ENCODE results near the gene BICDL1. TPM values are rescaled to one million over a fixed set of nuclear protein-coding genes. Genes with fewer than 3 reads are reported as not detected.

The BICDL1 gene
- total RNA-seq, 1 experiment from 2014 or later, result 20.7 TPM

DNA sequence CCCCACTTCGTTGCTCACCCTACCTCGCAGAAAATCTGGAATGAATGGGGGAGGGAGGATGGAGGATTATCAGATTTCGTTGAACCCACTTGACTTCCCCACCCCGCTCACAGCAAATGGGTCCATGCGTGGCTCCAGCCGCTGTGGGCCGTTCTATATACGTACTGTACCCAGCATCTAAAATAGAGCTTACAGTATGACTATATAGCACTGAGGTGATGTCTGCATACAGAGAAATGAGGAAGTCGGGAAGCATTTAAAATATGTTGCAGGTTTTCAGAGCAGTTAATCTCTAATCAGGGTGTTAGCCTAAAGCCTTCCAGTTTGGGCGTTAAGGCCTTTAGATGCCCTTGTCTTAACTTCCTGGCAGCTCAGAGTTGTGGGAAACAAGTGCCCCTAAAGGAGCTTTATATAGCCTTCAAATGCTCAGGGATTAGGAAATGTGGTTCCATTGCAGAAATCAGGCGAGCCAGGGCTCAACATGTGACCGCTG is 1.4 kb downstream of the BICDL1 start:
- ChIA-PET POLR2A (interaction anchor here (0.6 to 4.2 kb wide), 17 partner anchors 9 to 605 kb away, joined by 3 to 60 read pairs (median 16); partner anchors contain the start of gene RAB35), CTCF (interaction anchor here (0.6 to 1.9 kb wide), 9 partner anchors 9 to 326 kb away, joined by 3 to 10 read pairs (median 4); no protein-coding TSS in a partner anchor)
- Mint-ChIP-seq H3K27me3 (ENCODE audit: insufficient read depth, unreplicated experiment) (no peaks in the 10 kb centered on the region), H3K36me3 (ENCODE audit: insufficient read depth, unreplicated experiment) (peaks cover 24% of the 10 kb centered on the region), H3K4me3 (ENCODE audit: unreplicated experiment) (peak overlapping the region; percentile 75), H3K4me1 (ENCODE audit: insufficient read depth, unreplicated experiment) (peaks cover 13% of the 10 kb centered on the region), H3K27ac (ENCODE audit: low read depth, unreplicated experiment) (no peak overlapping the region), H3K9me3 (ENCODE audit: unreplicated experiment) (no peaks in the 10 kb centered on the region)
- no peak for DNase-seq (ENCODE audit: unreplicated experiment)
- no TSS peak for BruUV-seq (replicated peaks)
- intact Hi-C loops (cut with micrococcal nuclease), result no loop called here
- TF ChIP-seq, protein P1, sequence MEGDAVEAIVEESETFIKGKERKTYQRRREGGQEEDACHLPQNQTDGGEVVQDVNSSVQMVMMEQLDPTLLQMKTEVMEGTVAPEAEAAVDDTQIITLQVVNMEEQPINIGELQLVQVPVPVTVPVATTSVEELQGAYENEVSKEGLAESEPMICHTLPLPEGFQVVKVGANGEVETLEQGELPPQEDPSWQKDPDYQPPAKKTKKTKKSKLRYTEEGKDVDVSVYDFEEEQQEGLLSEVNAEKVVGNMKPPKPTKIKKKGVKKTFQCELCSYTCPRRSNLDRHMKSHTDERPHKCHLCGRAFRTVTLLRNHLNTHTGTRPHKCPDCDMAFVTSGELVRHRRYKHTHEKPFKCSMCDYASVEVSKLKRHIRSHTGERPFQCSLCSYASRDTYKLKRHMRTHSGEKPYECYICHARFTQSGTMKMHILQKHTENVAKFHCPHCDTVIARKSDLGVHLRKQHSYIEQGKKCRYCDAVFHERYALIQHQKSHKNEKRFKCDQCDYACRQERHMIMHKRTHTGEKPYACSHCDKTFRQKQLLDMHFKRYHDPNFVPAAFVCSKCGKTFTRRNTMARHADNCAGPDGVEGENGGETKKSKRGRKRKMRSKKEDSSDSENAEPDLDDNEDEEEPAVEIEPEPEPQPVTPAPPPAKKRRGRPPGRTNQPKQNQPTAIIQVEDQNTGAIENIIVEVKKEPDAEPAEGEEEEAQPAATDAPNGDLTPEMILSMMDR (IDR thresholded peaks at IDR 0.05; ENCODE audit: unreplicated experiment), result no peak

DNA sequence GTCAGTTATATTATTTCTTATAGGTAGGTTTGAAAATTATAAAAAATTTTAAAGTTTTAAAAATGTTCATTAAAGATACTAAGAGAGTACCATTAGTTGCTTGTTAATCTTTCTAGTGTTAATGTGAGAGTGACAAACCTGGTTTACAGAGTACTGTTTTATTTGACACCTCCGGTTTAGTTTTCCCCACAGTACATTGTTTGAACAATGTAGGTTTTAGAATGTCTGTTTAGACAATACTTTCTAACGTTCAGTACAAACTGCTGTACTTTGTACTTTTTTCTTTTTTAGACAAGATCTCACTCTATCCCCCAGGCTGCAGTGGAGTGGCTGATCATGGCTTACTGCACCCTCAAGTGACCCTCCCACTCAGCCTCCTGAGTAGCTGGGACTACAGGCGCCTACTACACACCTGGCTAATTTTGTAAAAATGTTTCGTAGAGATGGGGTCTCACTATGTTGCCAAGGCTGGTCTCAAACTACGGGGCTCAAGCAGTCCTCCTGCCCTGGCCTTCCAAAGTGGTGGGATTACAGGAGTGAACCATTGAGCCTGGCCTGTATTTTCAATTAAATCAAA is 3.2 kb downstream of the BICDL1 start:
- Mint-ChIP-seq H3K36me3 (ENCODE audit: insufficient read depth, unreplicated experiment) (peaks cover 27% of the 10 kb centered on the region), H3K27ac (ENCODE audit: low read depth, unreplicated experiment) (no peak overlapping the region), H3K9me3 (ENCODE audit: unreplicated experiment) (no peaks in the 10 kb centered on the region), H3K27me3 (ENCODE audit: insufficient read depth, unreplicated experiment) (no peaks in the 10 kb centered on the region), H3K4me1 (ENCODE audit: insufficient read depth, unreplicated experiment) (peaks cover 13% of the 10 kb centered on the region), H3K4me3 (ENCODE audit: unreplicated experiment) (no peak overlapping the region)
- TF ChIP-seq, protein P1 (IDR thresholded peaks at IDR 0.05; ENCODE audit: unreplicated experiment), result no peak
- POLR2A ChIA-PET, result interaction anchor here (4.0 kb wide), 1 partner anchor 125 kb away, joined by 60 read pairs; the partner anchor contains the start of gene RAB35
- no peak for DNase-seq (ENCODE audit: unreplicated experiment)
- intact Hi-C loops (cut with micrococcal nuclease), result no loop called here
- CTCF ChIA-PET, result interaction anchor here (0.7 kb wide), 1 partner anchor 87 kb away, joined by 3 read pairs; no protein-coding TSS in a partner anchor
- BruUV-seq (replicated peaks), result no TSS peak

DNA sequence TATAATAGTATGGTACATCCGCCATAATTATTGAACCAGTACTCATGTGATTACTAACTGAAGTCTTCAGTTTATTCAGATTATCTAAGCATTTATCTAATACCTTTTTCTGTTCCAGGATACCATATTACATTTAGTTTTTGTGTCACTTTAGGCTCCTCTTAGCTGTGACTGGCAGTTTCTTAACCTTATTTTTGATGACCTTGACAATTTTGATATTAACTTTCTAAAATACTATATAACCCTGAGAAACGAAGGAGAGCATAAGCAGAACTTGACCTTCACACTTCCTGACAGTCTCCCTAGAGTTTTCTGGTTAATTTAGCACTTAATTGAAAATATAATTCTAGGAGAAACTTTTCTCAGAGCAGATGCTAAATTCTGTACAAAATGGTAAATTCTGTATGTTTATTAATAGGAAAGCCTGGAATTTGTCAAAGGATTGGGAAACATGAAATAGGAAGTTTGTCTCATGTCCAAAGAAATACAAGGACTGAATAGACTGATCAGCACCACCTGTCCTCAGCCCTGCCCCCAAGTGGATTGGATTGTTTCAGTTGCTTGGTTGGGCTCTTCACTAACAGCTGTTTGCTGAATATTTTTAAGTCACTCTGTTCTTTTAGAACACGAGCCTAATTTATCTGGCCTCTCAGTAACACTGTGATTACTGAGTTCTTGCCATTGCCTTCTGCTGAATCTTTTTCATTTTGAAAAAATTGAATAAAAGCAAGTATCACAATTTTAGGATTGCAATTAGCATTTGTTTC is 6.0 kb downstream of the BICDL1 start:
- DNase-seq (ENCODE audit: unreplicated experiment), result no peak
- ChIA-PET CTCF (no interaction called here), POLR2A (interaction anchor here (0.8 kb wide), 1 partner anchor 90 kb away, joined by 3 read pairs; no protein-coding TSS in a partner anchor)
- peaks cover 6% of the 10 kb centered on the region for H3K4me1 Mint-ChIP-seq (ENCODE audit: insufficient read depth, unreplicated experiment)
- no TSS peak for BruUV-seq (replicated peaks)
- H3K27ac Mint-ChIP-seq (ENCODE audit: low read depth, unreplicated experiment), result no peak overlapping the region
- H3K36me3 Mint-ChIP-seq (ENCODE audit: insufficient read depth, unreplicated experiment), result peaks cover 34% of the 10 kb centered on the region
- TF ChIP-seq, protein P1 (IDR thresholded peaks at IDR 0.05; ENCODE audit: unreplicated experiment), result no peak
- intact Hi-C loops (cut with micrococcal nuclease), result no loop called here
- no peak overlapping the region for H3K4me3 Mint-ChIP-seq (ENCODE audit: unreplicated experiment)
- no peaks in the 10 kb centered on the region for H3K27me3 Mint-ChIP-seq (ENCODE audit: insufficient read depth, unreplicated experiment)
- H3K9me3 Mint-ChIP-seq (ENCODE audit: unreplicated experiment), result no peaks in the 10 kb centered on the region

DNA sequence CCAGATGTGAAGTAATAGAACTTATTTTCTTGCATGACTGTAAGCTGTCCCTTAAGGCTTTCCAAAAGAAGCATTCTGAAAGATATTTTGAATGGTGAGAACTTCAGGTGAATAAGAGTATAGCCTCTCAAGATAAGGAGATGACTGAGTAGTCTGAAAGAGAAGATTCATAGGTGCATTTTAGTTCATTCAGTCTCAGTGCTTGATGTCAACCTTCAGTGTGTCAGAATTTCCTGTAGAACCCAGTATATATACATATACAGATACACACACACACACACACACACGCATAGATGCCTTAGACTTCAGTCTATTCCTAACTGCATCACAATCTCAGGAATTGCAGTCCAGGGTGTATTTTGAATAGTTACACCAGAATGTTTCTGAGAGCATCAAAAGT is 7.4 kb downstream of the BICDL1 start:
- Mint-ChIP-seq H3K27ac (ENCODE audit: low read depth, unreplicated experiment) (no peak overlapping the region), H3K4me1 (ENCODE audit: insufficient read depth, unreplicated experiment) (peaks cover 6% of the 10 kb centered on the region), H3K36me3 (ENCODE audit: insufficient read depth, unreplicated experiment) (peaks cover 34% of the 10 kb centered on the region), H3K27me3 (ENCODE audit: insufficient read depth, unreplicated experiment) (no peaks in the 10 kb centered on the region), H3K9me3 (ENCODE audit: unreplicated experiment) (no peaks in the 10 kb centered on the region), H3K4me3 (ENCODE audit: unreplicated experiment) (no peak overlapping the region)
- intact Hi-C loops (cut with micrococcal nuclease), result no loop called here
- no TSS peak for BruUV-seq (replicated peaks)
- no peak for DNase-seq (ENCODE audit: unreplicated experiment)
- ChIA-PET POLR2A (interaction anchor here (1.3 to 1.4 kb wide), 2 partner anchors 8 to 11 kb away, joined by 3 to 5 read pairs; partner anchors contain the start of gene BICDL1), CTCF (no interaction called here)
- TF ChIP-seq, protein P1 (IDR thresholded peaks at IDR 0.05; ENCODE audit: unreplicated experiment), result no peak

All from MCF 10A (cell line).